Suppressor macrophage (primary cell): ENCODE measurements around the gene NOS3.
A peak's percentile ranks its signal among the peaks of the same experiment; 100 is the strongest.

Source experiments
- DNase-seq, 4 experiments: peaks; one replicate each; pipeline ENCODE4 v3.0.0-alpha.2; 2020 to 2022

The NOS3 gene

GRCh38 chr7:150965273-150965830 lies 25.5 kb upstream of the NOS3 start:
- no peak for DNase-seq

GRCh38 chr7:150966002-150966401 lies 24.8 kb upstream of the NOS3 start:
- no peak for DNase-seq

- no peak for DNase-seq
Observed at GRCh38 chr7:150967349-150967748, 23.5 kb upstream of the NOS3 start.

GRCh38 chr7:150968056-150968733 lies 22.6 kb upstream of the NOS3 start:
- DNase-seq, result no peak

GRCh38 chr7:150968734-150969372 lies 22.0 kb upstream of the NOS3 start:
- DNase-seq, result no peak

GRCh38 chr7:150969475-150969874 lies 21.3 kb upstream of the NOS3 start:
- DNase-seq, result no peak

- DNase-seq, result no peak
Observed at GRCh38 chr7:150970424-150970823, 20.4 kb upstream of the NOS3 start.

GRCh38 chr7:150971242-150972022 lies 19.4 kb upstream of the NOS3 start:
- no peak for DNase-seq

- DNase-seq, result no peak
Observed at GRCh38 chr7:150972023-150972468, 18.8 kb upstream of the NOS3 start.

- no peak for DNase-seq
Observed at GRCh38 chr7:150972741-150973140, 18.1 kb upstream of the NOS3 start.

GRCh38 chr7:150973571-150974451 lies 17.0 kb upstream of the NOS3 start:
- no peak for DNase-seq

- peak in 2 of 4 experiments; percentile 32 to 38 for DNase-seq
Observed at GRCh38 chr7:150974468-150975391, 16.1 kb upstream of the NOS3 start.

- no peak for DNase-seq
Observed at GRCh38 chr7:150975536-150976319, 15.1 kb upstream of the NOS3 start.

- DNase-seq, result no peak
Observed at GRCh38 chr7:150976529-150977381, 14.1 kb upstream of the NOS3 start.

GRCh38 chr7:150977382-150978125 lies 13.3 kb upstream of the NOS3 start:
- DNase-seq, result no peak

- no peak for DNase-seq
Observed at GRCh38 chr7:150978126-150978789, 12.6 kb upstream of the NOS3 start, which contains the start of gene KCNH2. Gene KCNH2, minus strand, starts transcription at chr7:150978321. Its CDS starts 408 bp downstream, at chr7:150977913.

- peak in 1 of 4 experiments; percentile 18 for DNase-seq
Observed at GRCh38 chr7:150979713-150980390, 11.0 kb upstream of the NOS3 start.
